WERI-Rb-1 (cell line): ENCODE measurements around the gene PPM1B.

Experiments
- DNase-seq: peaks from one replicate; pipeline ENCODE4 v3.0.0-alpha.2; 2020
- H3K27ac ChIP-seq: fragments of 250-450 bp; sonication (Bioruptor Pico); 2 replicates; pipeline ENCODE4 v1.5.1; 2020; ENCODE audit warnings: mild to moderate bottlenecking, moderate library complexity
- H3K27me3 ChIP-seq: fragments of 250-450 bp; sonication (Bioruptor Pico); 2 replicates; pipeline ENCODE4 v1.5.1; 2021; ENCODE audit warnings: mild to moderate bottlenecking, low read depth, moderate library complexity; ENCODE audit not compliant: insufficient read depth, severe bottlenecking
- H3K36me3 ChIP-seq: fragments of 250-450 bp; sonication (Bioruptor Pico); 2 replicates; pipeline ENCODE4 v1.5.1; 2020; ENCODE audit warnings: mild to moderate bottlenecking, moderate library complexity
- H3K4me3 ChIP-seq: 2 replicates; pipeline ENCODE4 v1.5.1; 2011; ENCODE audit warnings: low read depth, mild to moderate bottlenecking, control low read depth, low read length
- H3K9me3 ChIP-seq: fragments of 250-450 bp; sonication (Bioruptor Pico); 2 replicates; pipeline ENCODE4 v1.5.1; 2021; ENCODE audit warnings: mild to moderate bottlenecking, moderate library complexity; ENCODE audit not compliant: severe bottlenecking
- TF ChIP-seq, protein P1 (sequence below): IDR thresholded peaks from 2 replicates; pipeline ENCODE4 v1.5.1; 2011; ENCODE audit warnings: low read depth, mild to moderate bottlenecking, control low read depth, inconsistent platforms, low read length

The PPM1B gene

GRCh38 chr2:44230378-44230777 is 61.7 kb downstream of the PPM1B start:
- Histone ChIP-seq H3K9me3 (no peaks in the 10 kb centered on the region), H3K4me3 (no peak overlapping the region), H3K27ac (no peak overlapping the region), H3K27me3 (no peaks in the 10 kb centered on the region), H3K36me3 (no peaks in the 10 kb centered on the region; the same call in 1 of the 2 replicates)
- TF ChIP-seq, protein P1, sequence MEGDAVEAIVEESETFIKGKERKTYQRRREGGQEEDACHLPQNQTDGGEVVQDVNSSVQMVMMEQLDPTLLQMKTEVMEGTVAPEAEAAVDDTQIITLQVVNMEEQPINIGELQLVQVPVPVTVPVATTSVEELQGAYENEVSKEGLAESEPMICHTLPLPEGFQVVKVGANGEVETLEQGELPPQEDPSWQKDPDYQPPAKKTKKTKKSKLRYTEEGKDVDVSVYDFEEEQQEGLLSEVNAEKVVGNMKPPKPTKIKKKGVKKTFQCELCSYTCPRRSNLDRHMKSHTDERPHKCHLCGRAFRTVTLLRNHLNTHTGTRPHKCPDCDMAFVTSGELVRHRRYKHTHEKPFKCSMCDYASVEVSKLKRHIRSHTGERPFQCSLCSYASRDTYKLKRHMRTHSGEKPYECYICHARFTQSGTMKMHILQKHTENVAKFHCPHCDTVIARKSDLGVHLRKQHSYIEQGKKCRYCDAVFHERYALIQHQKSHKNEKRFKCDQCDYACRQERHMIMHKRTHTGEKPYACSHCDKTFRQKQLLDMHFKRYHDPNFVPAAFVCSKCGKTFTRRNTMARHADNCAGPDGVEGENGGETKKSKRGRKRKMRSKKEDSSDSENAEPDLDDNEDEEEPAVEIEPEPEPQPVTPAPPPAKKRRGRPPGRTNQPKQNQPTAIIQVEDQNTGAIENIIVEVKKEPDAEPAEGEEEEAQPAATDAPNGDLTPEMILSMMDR: no peak
- DNase-seq: no peak

DNA sequence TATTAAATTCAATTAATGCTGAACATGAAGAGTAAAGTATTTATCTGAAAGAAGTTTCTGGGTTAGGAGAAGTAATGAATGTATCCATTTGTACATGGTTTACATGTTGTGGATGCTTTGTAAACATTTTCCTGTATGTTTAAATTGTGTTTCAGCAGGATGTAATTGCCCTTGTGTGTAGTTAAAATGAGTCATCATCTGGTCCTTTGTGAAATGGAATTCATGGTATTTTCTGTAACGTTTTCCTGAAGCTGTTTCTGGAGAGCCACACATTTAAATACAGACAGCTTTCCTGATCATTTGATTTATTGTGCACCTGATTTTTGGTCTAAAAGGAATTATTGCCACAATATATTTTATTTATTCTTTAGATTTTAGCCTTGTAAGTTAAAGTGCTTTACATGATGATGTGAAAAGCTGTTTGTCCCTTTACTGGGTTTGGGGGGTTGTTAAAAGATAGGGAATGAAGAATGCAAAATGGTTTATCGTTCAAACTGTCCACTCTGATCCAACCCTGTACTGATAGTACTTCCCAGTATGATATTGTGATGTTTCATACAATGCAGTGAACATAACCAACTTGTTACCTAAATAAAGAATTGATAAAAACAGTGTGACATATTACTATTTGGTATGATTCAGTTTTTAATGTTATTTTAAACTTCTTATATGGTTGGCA is 64.9 kb downstream of the PPM1B start:
- H3K27ac ChIP-seq: no peak overlapping the region
- TF ChIP-seq, protein P1: no peak
- H3K4me3 ChIP-seq: no peak overlapping the region
- DNase-seq: no peak
- no peaks in the 10 kb centered on the region for H3K27me3 ChIP-seq
- no peaks in the 10 kb centered on the region for H3K36me3 ChIP-seq
- no peaks in the 10 kb centered on the region for H3K9me3 ChIP-seq

DNA sequence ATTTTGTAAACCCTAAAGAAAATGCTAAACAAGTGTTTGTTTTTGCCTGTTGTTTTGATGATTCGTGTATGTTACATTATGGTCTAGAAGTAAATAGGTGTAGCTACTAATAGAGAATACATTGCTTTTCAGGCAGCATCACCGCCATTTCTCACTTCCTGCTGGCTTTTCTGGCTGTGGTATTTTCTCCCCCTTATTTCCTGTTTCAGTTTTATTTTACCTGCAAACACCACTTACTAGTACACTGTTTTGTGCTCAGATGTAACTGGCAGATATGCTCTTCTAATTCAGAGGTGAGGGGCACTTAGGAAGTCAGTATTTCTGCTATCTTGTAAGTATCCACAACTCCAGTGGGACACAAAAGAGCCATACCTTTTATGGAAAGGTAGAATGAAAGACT is 68.5 kb downstream of the PPM1B start:
- no peaks in the 10 kb centered on the region for H3K9me3 ChIP-seq

GRCh38 chr2:44242904-44243303 is 74.2 kb downstream of the PPM1B start:
- TF ChIP-seq, protein P1: no peak

More for the DNA sequence above, 68.5 kb downstream of the PPM1B start:
- TF ChIP-seq, protein P1: no peak
- no peak overlapping the region for H3K27ac ChIP-seq
- no peaks in the 10 kb centered on the region for H3K36me3 ChIP-seq
- no peak for DNase-seq
- H3K27me3 ChIP-seq: no peaks in the 10 kb centered on the region
- H3K4me3 ChIP-seq: no peak overlapping the region

DNA sequence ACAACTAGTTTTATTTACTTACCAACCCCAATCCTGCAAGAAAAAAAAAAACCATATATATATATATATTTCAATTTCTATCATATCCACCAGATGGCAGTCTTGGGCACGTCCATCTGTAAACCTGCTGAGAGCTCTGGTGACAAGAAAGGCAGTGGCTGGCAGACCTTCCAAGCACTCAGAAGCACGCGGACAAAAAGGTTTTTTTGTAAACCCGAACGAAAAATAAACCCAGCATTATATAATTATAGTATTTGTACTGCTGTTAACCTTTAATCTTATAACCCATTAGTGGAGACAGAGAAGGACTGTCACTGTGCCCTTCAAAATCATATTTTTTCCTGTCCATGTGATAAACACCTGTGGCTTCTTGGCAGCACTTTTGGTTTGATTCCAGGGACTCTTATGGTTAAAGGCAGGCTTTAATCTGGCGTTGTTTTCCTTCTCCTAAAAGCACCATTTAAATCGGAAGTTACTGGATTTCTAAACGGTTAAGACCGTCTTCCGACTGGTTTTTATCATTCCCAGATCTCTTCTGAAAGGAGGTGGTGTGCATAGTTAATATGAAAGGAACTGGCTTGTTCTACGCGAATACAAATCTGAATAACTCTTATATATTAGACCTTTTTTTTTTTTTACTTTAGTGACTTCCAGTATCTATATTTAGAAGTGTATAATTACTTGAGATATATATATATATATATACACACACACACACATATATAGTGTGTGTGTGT is 75.6 kb downstream of the PPM1B start:
- Histone ChIP-seq H3K4me3 (no peak overlapping the region), H3K9me3 (no peaks in the 10 kb centered on the region), H3K27me3 (no peaks in the 10 kb centered on the region), H3K27ac (no peak overlapping the region), H3K36me3 (no peaks in the 10 kb centered on the region)
- TF ChIP-seq, protein P1: peak; percentile 24; the same call in 1 of the 2 replicates
- DNase-seq: peak; percentile 55

More at GRCh38 chr2:44242904-44243303, 74.2 kb downstream of the PPM1B start:
- H3K36me3 ChIP-seq: no peaks in the 10 kb centered on the region
- no peak for DNase-seq
- no peaks in the 10 kb centered on the region for H3K27me3 ChIP-seq
- H3K4me3 ChIP-seq: no peak overlapping the region
- no peaks in the 10 kb centered on the region for H3K9me3 ChIP-seq
- H3K27ac ChIP-seq: no peak overlapping the region
